Measurements from ENCODE around the gene TMPRSS11A.

DNA sequence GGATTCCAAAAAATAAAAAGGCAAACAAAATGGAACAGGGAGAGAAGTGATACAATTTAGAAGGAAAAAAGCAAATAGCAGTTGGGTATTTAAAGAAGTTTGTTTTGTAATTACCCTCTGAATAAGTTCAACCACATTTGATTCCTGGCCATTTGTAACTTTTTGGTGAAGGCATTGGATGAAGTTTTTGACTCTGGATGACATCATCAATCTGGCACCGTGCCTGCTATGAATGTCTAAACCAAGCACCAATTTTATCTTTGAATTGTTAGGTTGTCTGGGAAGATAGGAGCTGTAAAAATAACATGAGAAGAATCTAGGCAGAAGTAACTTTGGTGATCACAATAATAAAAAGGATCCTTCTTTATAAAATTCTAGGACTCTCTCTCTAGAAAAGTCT, 29.5 kb downstream of the TMPRSS11A start:
- TF ChIP-seq GATA2 (IDR thresholded peaks at IDR 0.05; ENCODE audit: low read depth, low read length) = no peak
- TF ChIP-seq GATA3 (IDR thresholded peaks at IDR 0.05; ENCODE audit: low read depth, low read length) = no peak

Measured in SH-SY5Y (cell line).